DOHH2 (cell line): ENCODE data around the gene OLFM3.

ENCODE experiments used
- H3F3A ChIP-seq: fragments of 200-600 bp; sonication (generic), shearing (Covaris generic); 2 replicates; pipeline ENCODE4 v1.6.0; 2016; ENCODE audit warnings: antibody characterized with exemption, mild to moderate bottlenecking; ENCODE audit not compliant: control insufficient read depth, insufficient read depth
- H3K27ac ChIP-seq: fragments of 200-600 bp; sonication (generic); 2 replicates; pipeline ENCODE4 v1.5.1; 2014; ENCODE audit warnings: low read depth, mild to moderate bottlenecking, low read length, moderate library complexity
- H3K27me3 ChIP-seq: fragments of 200-600 bp; sonication (generic); 2 replicates; pipeline ENCODE4 v1.6.1; 2014; ENCODE audit warnings: mild to moderate bottlenecking, low read length, mixed read lengths; ENCODE audit not compliant: control insufficient read depth
- H3K36me3 ChIP-seq: fragments of 200-600 bp; sonication (generic); 2 replicates; pipeline ENCODE4 v1.6.1; 2014; ENCODE audit warnings: mild to moderate bottlenecking, low read length, moderate library complexity, mixed read lengths; ENCODE audit not compliant: control insufficient read depth
- H3K4me1 ChIP-seq: fragments of 200-600 bp; sonication (generic); 2 replicates; pipeline ENCODE4 v1.6.1; 2014; ENCODE audit warnings: mild to moderate bottlenecking, low read length, mixed read lengths; ENCODE audit not compliant: control insufficient read depth
- H3K4me2 ChIP-seq: fragments of 200-600 bp; sonication (generic); 2 replicates; pipeline ENCODE4 v1.6.0; 2014; ENCODE audit warnings: mild to moderate bottlenecking, low read length, moderate library complexity
- H3K4me3 ChIP-seq: fragments of 200-600 bp; sonication (generic); 2 replicates; pipeline ENCODE4 v1.5.1; 2014; ENCODE audit warnings: mild to moderate bottlenecking, low read length, mixed read lengths
- H3K79me2 ChIP-seq: fragments of 200-600 bp; sonication (generic); 2 replicates; pipeline ENCODE4 v1.6.1; 2014; ENCODE audit warnings: mild to moderate bottlenecking, low read length, mixed read lengths; ENCODE audit not compliant: control insufficient read depth
- H3K9me2 ChIP-seq: fragments of 200-600 bp; sonication (generic); replicated peaks from 2 replicates; pipeline ENCODE4 v1.6.1; 2014; ENCODE audit warnings: mild to moderate bottlenecking, low read length, mixed read lengths; ENCODE audit not compliant: control insufficient read depth
- H3K9me3 ChIP-seq: fragments of 200-600 bp; sonication (generic); 2 replicates; pipeline ENCODE4 v1.6.1; 2014; ENCODE audit warnings: antibody characterized with exemption, low read length, mixed read lengths; ENCODE audit not compliant: control insufficient read depth, insufficient read depth
- H4K20me1 ChIP-seq: fragments of 200-600 bp; sonication (generic); 2 replicates; pipeline ENCODE4 v1.6.0; 2014; ENCODE audit warnings: low read depth, mild to moderate bottlenecking, antibody characterized with exemption, low read length, moderate library complexity; ENCODE audit not compliant: control insufficient read depth, insufficient read depth
- CTCF ChIP-seq: fragments of 200-600 bp; sonication (generic); IDR thresholded peaks from one replicate; pipeline ENCODE4 v1.5.1; 2014; ENCODE audit warnings: antibody characterized with exemption, mild to moderate bottlenecking, low read depth, low read length; ENCODE audit not compliant: poor library complexity, severe bottlenecking
- EZH2phosphoT487 ChIP-seq: fragments of 200-600 bp; sonication (generic); IDR thresholded peaks from 2 replicates; pipeline ENCODE4 v1.6.1; 2017; ENCODE audit warnings: borderline replicate concordance, mild to moderate bottlenecking, antibody characterized with exemption, low read length, moderate library complexity, mixed read lengths

Gene OLFM3

DNA sequence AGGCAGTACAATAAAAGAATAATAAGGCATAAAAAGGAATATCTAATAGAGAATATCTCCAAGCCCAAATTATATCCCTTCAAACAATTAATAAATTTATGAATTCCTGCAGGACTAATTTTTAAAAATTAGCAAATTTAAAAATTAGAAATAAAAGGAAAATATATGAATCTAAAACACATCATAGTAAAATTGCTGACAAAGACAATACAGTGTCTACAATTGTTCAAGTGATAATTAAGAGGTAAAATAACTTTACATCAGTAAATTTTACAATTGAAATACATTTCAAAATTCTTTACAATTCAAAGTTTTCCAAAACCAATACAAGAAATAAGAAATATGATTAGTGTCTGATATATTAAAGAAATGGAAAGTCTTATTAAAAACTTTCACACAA lies 22.8 kb upstream of the OLFM3 start:
- H3F3A ChIP-seq = no peaks in the 10 kb centered on the region
- no peak overlapping the region for H3K27ac ChIP-seq
- no peak overlapping the region for H3K4me3 ChIP-seq
- H3K27me3 ChIP-seq = no peaks in the 10 kb centered on the region
- no peaks in the 10 kb centered on the region for H3K4me1 ChIP-seq
- no peak overlapping the region for H3K4me2 ChIP-seq
- H3K36me3 ChIP-seq = no peaks in the 10 kb centered on the region
- TF ChIP-seq EZH2phosphoT487 = no peak
- no peak for TF ChIP-seq CTCF
- H3K9me2 ChIP-seq = no peaks in the 10 kb centered on the region
- no peaks in the 10 kb centered on the region for H3K9me3 ChIP-seq
- no peaks in the 10 kb centered on the region for H3K79me2 ChIP-seq
- no peaks in the 10 kb centered on the region for H4K20me1 ChIP-seq

- Histone ChIP-seq H4K20me1 (no peaks in the 10 kb centered on the region), H3K27ac (no peak overlapping the region), H3K4me2 (no peak overlapping the region), H3K9me3 (no peaks in the 10 kb centered on the region), H3K9me2 (no peaks in the 10 kb centered on the region), H3K36me3 (no peaks in the 10 kb centered on the region), H3F3A (no peaks in the 10 kb centered on the region), H3K27me3 (no peaks in the 10 kb centered on the region), H3K4me1 (no peaks in the 10 kb centered on the region), H3K79me2 (no peaks in the 10 kb centered on the region), H3K4me3 (no peak overlapping the region)
- TF ChIP-seq CTCF = no peak
- TF ChIP-seq EZH2phosphoT487 = no peak
These were observed 19.0 kb upstream of the OLFM3 start for GRCh38 chr1:102015728-102016127.

DNA sequence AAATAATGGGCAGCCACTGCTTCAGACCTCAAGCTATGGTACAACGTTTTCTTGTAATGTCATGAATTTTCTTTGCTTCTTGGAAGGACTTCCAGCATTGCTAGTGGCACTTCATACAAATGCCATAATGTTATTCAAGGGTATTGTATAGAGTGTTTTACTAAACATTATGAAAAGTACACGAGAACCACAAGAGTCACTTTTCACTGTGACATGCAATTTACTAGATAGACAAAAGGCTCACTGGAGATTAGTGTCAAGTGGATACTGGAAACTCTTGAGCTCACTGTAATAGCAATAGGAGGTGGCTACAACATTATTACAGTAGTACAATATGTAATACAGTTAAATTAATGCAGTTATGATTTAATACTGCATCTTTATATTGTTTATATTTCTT lies 5.3 kb upstream of the OLFM3 start:
- H3K27ac ChIP-seq = no peak overlapping the region
- H4K20me1 ChIP-seq = no peaks in the 10 kb centered on the region
- TF ChIP-seq EZH2phosphoT487 (no peak), CTCF (no peak)
- H3K4me1 ChIP-seq = no peaks in the 10 kb centered on the region
- H3K9me3 ChIP-seq = no peaks in the 10 kb centered on the region
- no peak overlapping the region for H3K4me3 ChIP-seq
- H3K36me3 ChIP-seq = no peaks in the 10 kb centered on the region
- H3F3A ChIP-seq = no peaks in the 10 kb centered on the region
- no peaks in the 10 kb centered on the region for H3K27me3 ChIP-seq
- H3K79me2 ChIP-seq = no peaks in the 10 kb centered on the region
- H3K9me2 ChIP-seq = no peaks in the 10 kb centered on the region
- H3K4me2 ChIP-seq = no peak overlapping the region
